Lung (tissue), 12 donors: ENCODE results near the gene SERPINB11. TPM values are rescaled to one million over a fixed set of nuclear protein-coding genes. Genes with fewer than 3 reads are reported as not detected.

Experiments
- ATAC-seq: fragments of 200-7000 bp; cut with Tn5 transposase; one replicate; pipeline ENCODE4 v1.9.1; 2020; ENCODE audit warnings: moderate number of reproducible peaks; ENCODE audit not compliant: insufficient read depth, low FRiP score
- DNase-seq, 3 donors: peaks; one replicate each; pipeline ENCODE4 v3.0.0-alpha.2; 2013 to 2017
- H3K27ac ChIP-seq, 2 donors: one replicate each; pipeline ENCODE4 v1.5.1; 2013; ENCODE audit warnings: mild to moderate bottlenecking in 2 of 2, moderate library complexity in 2 of 2, control low read depth in 1 of 2, inconsistent platforms in 1 of 2, low read depth in 1 of 2, low read length in 1 of 2
- H3K27me3 ChIP-seq, 3 donors: one replicate each; pipeline ENCODE4 v1.5.1; 2013; ENCODE audit warnings: low read length in 2 of 3; ENCODE audit not compliant: control insufficient read depth in 3 of 3, insufficient read depth in 3 of 3
- H3K36me3 ChIP-seq, 4 donors: one replicate each; pipeline ENCODE4 v1.5.1; 2013; ENCODE audit warnings: low read length in 4 of 4, mild to moderate bottlenecking in 1 of 4, moderate library complexity in 1 of 4; ENCODE audit not compliant: control insufficient read depth in 4 of 4, insufficient read depth in 4 of 4
- H3K4me1 ChIP-seq, 5 donors: one replicate each; pipeline ENCODE4 v1.5.1; 2013; ENCODE audit warnings: low read length in 5 of 5, mild to moderate bottlenecking in 2 of 5, moderate library complexity in 1 of 5; ENCODE audit not compliant: control insufficient read depth in 5 of 5, insufficient read depth in 5 of 5
- H3K4me3 ChIP-seq: one replicate; pipeline ENCODE4 v1.5.1; 2013; ENCODE audit warnings: mild to moderate bottlenecking, control low read depth, moderate library complexity
- H3K9ac ChIP-seq, 2 donors: one replicate each; pipeline ENCODE4 v1.5.1; 2013; ENCODE audit warnings: low read length in 2 of 2, control low read depth in 1 of 2; ENCODE audit not compliant: insufficient read depth in 1 of 2
- H3K9me3 ChIP-seq, 4 donors: one replicate each; pipeline ENCODE4 v1.5.1; 2013; ENCODE audit warnings: low read length in 3 of 4, mild to moderate bottlenecking in 1 of 4, moderate library complexity in 1 of 4; ENCODE audit not compliant: control insufficient read depth in 4 of 4, insufficient read depth in 3 of 4
- WGBS, 2 donors: extraction: QIAGEN DNeasy Blood & Tissue Kit; methylation state at CpG; one replicate each; pipeline ENCODE4 v1.1.7; 2013; 5-methylcytosine and 5-hydroxymethylcytosine counted together
- polyA plus RNA-seq, 2 donors: library from polyadenylated mRNA; stranded (reverse); fragments of 200-250 nt; gene quantifications; one replicate each; pipeline ENCODE4 v1.2.1, GENCODE V29; 2013
- total RNA-seq, 2 donors: library from RNA; depleted of rRNA in 1 of 2; stranded (reverse); fragments of >200 nt in 1 of 2; gene quantifications; one replicate each; pipeline ENCODE4 v1.2.1, GENCODE V29; 2014 to 2021
- TF ChIP-seq, protein P1 (sequence below): IDR thresholded peaks from 2 replicates; pipeline ENCODE4 v1.5.1; 2012; ENCODE audit warnings: mild to moderate bottlenecking; ENCODE audit errors: control extremely low read depth, extremely low read depth
- donor health status: control.
- donor health status: control.
- donor health status: Bipolar disorder and iron deficiency.
- donor health status: healthy.
- donor health status: DM: yes; HTN: yes; CAD: no.

The SERPINB11 gene
- total and polyA plus RNA-seq, 4 donors, result 0.45 to 0.52 TPM; not detected in 2

DNA sequence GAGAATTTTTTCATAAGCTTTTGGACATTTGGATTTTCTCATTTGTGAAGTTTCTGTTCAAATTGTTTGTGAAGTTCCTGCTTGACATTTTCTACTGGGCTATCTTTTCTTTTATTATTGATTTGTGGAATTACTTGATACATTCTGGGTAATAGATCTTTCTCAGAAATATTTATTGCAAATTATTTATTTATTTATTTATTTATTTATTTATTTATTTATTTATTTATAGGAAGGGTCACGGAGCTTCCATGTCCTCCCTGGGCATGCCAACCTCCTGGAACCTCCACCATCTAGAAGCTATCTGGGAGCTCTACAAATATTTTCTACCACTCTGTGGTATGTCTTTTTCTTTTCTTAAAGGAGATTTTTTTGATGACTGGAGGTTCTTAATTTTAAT, 46.7 kb downstream of the SERPINB11 start:
- Histone ChIP-seq H3K36me3 (no peaks in the 10 kb centered on the region), H3K9ac (no peak overlapping the region), H3K4me1 (no peaks in the 10 kb centered on the region), H3K4me3 (no peak overlapping the region), H3K27ac (no peak overlapping the region), H3K9me3 (peaks cover 0 to 1% (median 0%) of the 10 kb centered on the region in 4 donors), H3K27me3 (no peaks in the 10 kb centered on the region)
- ATAC-seq (no peak), DNase-seq (no peak)
- 65 to 95% methylated on average over 1 of the region's 1 CpG for WGBS, 2 donors
- TF ChIP-seq, protein P1, sequence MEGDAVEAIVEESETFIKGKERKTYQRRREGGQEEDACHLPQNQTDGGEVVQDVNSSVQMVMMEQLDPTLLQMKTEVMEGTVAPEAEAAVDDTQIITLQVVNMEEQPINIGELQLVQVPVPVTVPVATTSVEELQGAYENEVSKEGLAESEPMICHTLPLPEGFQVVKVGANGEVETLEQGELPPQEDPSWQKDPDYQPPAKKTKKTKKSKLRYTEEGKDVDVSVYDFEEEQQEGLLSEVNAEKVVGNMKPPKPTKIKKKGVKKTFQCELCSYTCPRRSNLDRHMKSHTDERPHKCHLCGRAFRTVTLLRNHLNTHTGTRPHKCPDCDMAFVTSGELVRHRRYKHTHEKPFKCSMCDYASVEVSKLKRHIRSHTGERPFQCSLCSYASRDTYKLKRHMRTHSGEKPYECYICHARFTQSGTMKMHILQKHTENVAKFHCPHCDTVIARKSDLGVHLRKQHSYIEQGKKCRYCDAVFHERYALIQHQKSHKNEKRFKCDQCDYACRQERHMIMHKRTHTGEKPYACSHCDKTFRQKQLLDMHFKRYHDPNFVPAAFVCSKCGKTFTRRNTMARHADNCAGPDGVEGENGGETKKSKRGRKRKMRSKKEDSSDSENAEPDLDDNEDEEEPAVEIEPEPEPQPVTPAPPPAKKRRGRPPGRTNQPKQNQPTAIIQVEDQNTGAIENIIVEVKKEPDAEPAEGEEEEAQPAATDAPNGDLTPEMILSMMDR, result no peak

DNA sequence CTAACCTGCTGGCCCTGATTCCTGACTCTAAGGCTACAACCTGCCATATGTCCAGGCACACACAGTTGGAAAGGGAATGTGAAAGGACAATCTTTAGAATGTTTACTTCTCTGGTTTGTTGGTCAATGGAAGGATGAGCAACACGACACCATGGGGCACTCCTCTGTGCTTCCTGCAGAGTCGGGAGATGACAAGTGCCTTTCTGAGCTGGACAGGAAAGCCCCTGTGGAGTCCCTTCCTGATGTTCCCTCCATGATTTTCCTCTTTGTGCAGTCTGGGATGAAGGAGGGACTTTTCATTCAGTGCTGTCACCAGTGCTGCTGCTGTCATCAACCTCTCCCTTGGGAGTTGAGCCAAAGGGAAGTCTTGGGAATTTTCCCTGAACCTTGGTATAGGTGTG, 49.9 kb downstream of the SERPINB11 start:
- Histone ChIP-seq H3K9me3 (peaks cover 0 to 2% (median 0%) of the 10 kb centered on the region in 4 donors), H3K4me3 (no peak overlapping the region), H3K27ac (no peak overlapping the region), H3K4me1 (no peaks in the 10 kb centered on the region), H3K27me3 (no peaks in the 10 kb centered on the region), H3K36me3 (no peaks in the 10 kb centered on the region), H3K9ac (no peak overlapping the region)
- no peak for DNase-seq
- TF ChIP-seq, protein P1, result no peak
- no peak for ATAC-seq
- 56 to 69% methylated on average over 2 of the region's 2 CpGs for WGBS, 2 donors

DNA sequence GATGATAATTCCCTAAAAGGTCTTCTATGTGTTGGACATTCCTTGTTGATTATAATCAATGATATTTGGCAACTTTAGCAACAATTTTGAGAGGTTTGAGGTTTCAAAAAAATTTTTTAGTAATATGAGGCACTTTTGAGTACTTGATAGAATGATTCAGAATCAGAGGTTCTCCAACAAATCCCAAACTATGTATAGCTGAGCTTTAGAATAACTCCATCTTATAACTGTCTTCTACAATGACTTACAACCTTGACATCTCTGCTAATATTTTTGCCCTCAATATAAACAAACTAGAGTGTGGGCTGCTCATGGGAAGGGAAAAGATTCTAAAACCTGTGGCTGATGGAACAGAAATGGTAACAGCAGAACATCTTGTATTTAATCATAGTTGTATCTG, 50.9 kb downstream of the SERPINB11 start:
- ATAC-seq (no peak), DNase-seq (no peak)
- peaks cover 0 to 3% (median under 1%) of the 10 kb centered on the region in 4 donors for H3K9me3 ChIP-seq
- H3K36me3 ChIP-seq, result no peaks in the 10 kb centered on the region
- H3K4me1 ChIP-seq, result no peaks in the 10 kb centered on the region
- H3K27me3 ChIP-seq, result no peaks in the 10 kb centered on the region
- no peak overlapping the region for H3K4me3 ChIP-seq
- TF ChIP-seq, protein P1, result no peak
- H3K27ac ChIP-seq, result no peak overlapping the region
- no peak overlapping the region for H3K9ac ChIP-seq

DNA sequence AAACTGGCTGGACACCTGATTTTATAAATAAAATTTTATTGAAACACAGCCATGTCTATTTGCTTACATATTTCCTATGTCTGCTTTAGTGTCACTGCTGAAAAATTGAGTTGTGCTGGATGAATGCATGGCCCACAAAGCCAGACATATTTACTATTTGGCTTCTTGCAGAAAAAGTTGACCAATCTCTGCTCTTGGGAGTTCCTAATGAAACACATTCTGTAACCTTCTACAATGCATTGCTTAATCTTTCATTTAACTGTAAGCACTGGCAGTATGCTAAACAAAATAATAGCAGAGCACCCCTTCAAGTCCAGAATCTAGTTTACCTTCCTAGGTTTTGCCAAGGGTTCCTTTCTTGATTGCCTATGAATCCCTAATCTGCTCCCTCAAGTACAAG, 54.8 kb downstream of the SERPINB11 start:
- Histone ChIP-seq H3K27ac (no peak overlapping the region), H3K27me3 (no peaks in the 10 kb centered on the region), H3K9ac (no peak overlapping the region), H3K36me3 (no peaks in the 10 kb centered on the region), H3K4me1 (no peaks in the 10 kb centered on the region), H3K9me3 (peaks cover 0 to 7% (median 4%) of the 10 kb centered on the region in 4 donors), H3K4me3 (no peak overlapping the region)
- no peak for DNase-seq
- TF ChIP-seq, protein P1, result no peak
- ATAC-seq, result no peak
